Activated T-cell treated with anti-CD3 and anti-CD28 coated beads, Interleukin-2, amount 50 U/mL, for 4 hours (primary cell): ENCODE data around the gene PLEKHG1. TPM values are rescaled to one million over a fixed set of nuclear protein-coding genes. Genes with fewer than 3 reads are reported as not detected.

ENCODE experiments used
- ATAC-seq, 2 donors: fragments of 200-7000 bp; cut with Tn5 transposase; one replicate each; pipeline ENCODE4 v1.10.0; 2021
- DNase-seq: peaks from one replicate; pipeline ENCODE4 v3.0.0-alpha.2; 2020
- H3K27me3 Mint-ChIP-seq: one replicate; pipeline ENCODE4 v1.8.0; 2021; ENCODE audit warnings: low read depth, mixed read lengths
- H3K36me3 Mint-ChIP-seq: one replicate; pipeline ENCODE4 v1.8.0; 2022; ENCODE audit warnings: mixed read lengths; ENCODE audit not compliant: insufficient read depth
- H3K4me1 Mint-ChIP-seq: one replicate; pipeline ENCODE4 v1.8.0; 2021; ENCODE audit warnings: low read depth, mixed read lengths
- H3K4me3 Mint-ChIP-seq: one replicate; pipeline ENCODE4 v1.8.0; 2021; ENCODE audit warnings: mild to moderate bottlenecking, moderate library complexity, mixed read lengths
- H3K9me3 Mint-ChIP-seq: one replicate; pipeline ENCODE4 v1.8.0; 2021; ENCODE audit warnings: mixed read lengths
- total RNA-seq, 3 donors: library from RNA; stranded (reverse); gene quantifications; one replicate each; pipeline ENCODE4 v1.2.1, GENCODE V29; 2021

Gene PLEKHG1
- total RNA-seq, result 1 to 10 TPM; 1.5 to 8.0 (median 3.3) TPM

GRCh38 chr6:150599199-150600009, at the start of gene PLEKHG1:
PLEKHG1 (plus strand) TSS chr6:150599885; CDS start chr6:150733682, 133,797 bp downstream.
- H3K9me3 Mint-ChIP-seq, result no peaks in the 10 kb centered on the region
- peak within 1 kb of the TSS; percentile 90 for H3K4me3 Mint-ChIP-seq
- H3K36me3 Mint-ChIP-seq, result no peaks in the 10 kb centered on the region
- peaks cover 23% of the 10 kb centered on the region for H3K4me1 Mint-ChIP-seq
- peak; percentile 30 for DNase-seq
- peaks cover 37% of the 10 kb centered on the region for H3K27me3 Mint-ChIP-seq
- ATAC-seq, result peak; percentile 78 to 84

- H3K36me3 Mint-ChIP-seq, result no peaks in the 10 kb centered on the region
- ATAC-seq (no peak), DNase-seq (no peak)
- peaks cover 16% of the 10 kb centered on the region for H3K27me3 Mint-ChIP-seq
- H3K4me1 Mint-ChIP-seq, result no peaks in the 10 kb centered on the region
- no peak overlapping the region for H3K4me3 Mint-ChIP-seq
- no peaks in the 10 kb centered on the region for H3K9me3 Mint-ChIP-seq
These were observed 49.4 kb upstream of the PLEKHG1 start for GRCh38 chr6:150550244-150550643.

- peaks cover 25% of the 10 kb centered on the region for H3K27me3 Mint-ChIP-seq
- no peak for DNase-seq
- H3K36me3 Mint-ChIP-seq, result no peaks in the 10 kb centered on the region
- H3K4me3 Mint-ChIP-seq, result no peak overlapping the region
- peaks cover 10% of the 10 kb centered on the region for H3K9me3 Mint-ChIP-seq
- H3K4me1 Mint-ChIP-seq, result no peaks in the 10 kb centered on the region
- no peak for ATAC-seq
These were observed 42.6 kb upstream of the PLEKHG1 start for GRCh38 chr6:150557043-150557599.

GRCh38 chr6:150560004-150560883, 39.4 kb upstream of the PLEKHG1 start:
- Mint-ChIP-seq H3K36me3 (no peaks in the 10 kb centered on the region), H3K9me3 (peaks cover 10% of the 10 kb centered on the region), H3K4me3 (no peak overlapping the region), H3K4me1 (no peaks in the 10 kb centered on the region), H3K27me3 (peaks cover 18% of the 10 kb centered on the region)
- DNase-seq, result no peak
- no peak for ATAC-seq

- ATAC-seq, result no peak
- Mint-ChIP-seq H3K4me1 (no peaks in the 10 kb centered on the region), H3K4me3 (no peak overlapping the region), H3K36me3 (no peaks in the 10 kb centered on the region), H3K27me3 (peaks cover 19% of the 10 kb centered on the region), H3K9me3 (peaks cover 10% of the 10 kb centered on the region)
- DNase-seq, result no peak
These were observed 38.8 kb upstream of the PLEKHG1 start for GRCh38 chr6:150560884-150561219.

- Mint-ChIP-seq H3K36me3 (no peaks in the 10 kb centered on the region), H3K27me3 (peaks cover 12% of the 10 kb centered on the region), H3K4me3 (no peak overlapping the region), H3K9me3 (no peaks in the 10 kb centered on the region), H3K4me1 (no peaks in the 10 kb centered on the region)
- no peak for DNase-seq
- ATAC-seq, result no peak
These were observed 33.7 kb upstream of the PLEKHG1 start for GRCh38 chr6:150565945-150566344.

- Mint-ChIP-seq H3K27me3 (peaks cover 12% of the 10 kb centered on the region), H3K9me3 (no peaks in the 10 kb centered on the region), H3K4me3 (no peak overlapping the region), H3K4me1 (no peaks in the 10 kb centered on the region), H3K36me3 (no peaks in the 10 kb centered on the region)
- no peak for ATAC-seq
- no peak for DNase-seq
These were observed 33.2 kb upstream of the PLEKHG1 start for GRCh38 chr6:150566486-150566885.

- H3K9me3 Mint-ChIP-seq, result no peaks in the 10 kb centered on the region
These were observed 32.3 kb upstream of the PLEKHG1 start for GRCh38 chr6:150567380-150567779.

GRCh38 chr6:150567823-150568383, 31.8 kb upstream of the PLEKHG1 start:
- no peaks in the 10 kb centered on the region for H3K36me3 Mint-ChIP-seq
- no peak for DNase-seq
- peaks cover 21% of the 10 kb centered on the region for H3K27me3 Mint-ChIP-seq
- H3K4me3 Mint-ChIP-seq, result no peak overlapping the region
- no peaks in the 10 kb centered on the region for H3K4me1 Mint-ChIP-seq
- ATAC-seq, result no peak
- no peaks in the 10 kb centered on the region for H3K9me3 Mint-ChIP-seq

More at GRCh38 chr6:150567380-150567779, 32.3 kb upstream of the PLEKHG1 start:
- H3K36me3 Mint-ChIP-seq, result no peaks in the 10 kb centered on the region
- no peak overlapping the region for H3K4me3 Mint-ChIP-seq
- ATAC-seq, result no peak
- no peaks in the 10 kb centered on the region for H3K4me1 Mint-ChIP-seq
- no peak for DNase-seq
- peaks cover 16% of the 10 kb centered on the region for H3K27me3 Mint-ChIP-seq

GRCh38 chr6:150568560-150568959, 31.1 kb upstream of the PLEKHG1 start:
- peaks cover 27% of the 10 kb centered on the region for H3K27me3 Mint-ChIP-seq
- no peaks in the 10 kb centered on the region for H3K4me1 Mint-ChIP-seq
- H3K4me3 Mint-ChIP-seq, result no peak overlapping the region
- H3K9me3 Mint-ChIP-seq, result no peaks in the 10 kb centered on the region
- H3K36me3 Mint-ChIP-seq, result no peaks in the 10 kb centered on the region
- no peak for ATAC-seq
- DNase-seq, result no peak

GRCh38 chr6:150569161-150569560, 30.5 kb upstream of the PLEKHG1 start:
- H3K9me3 Mint-ChIP-seq, result no peaks in the 10 kb centered on the region
- no peak for DNase-seq
- peaks cover 32% of the 10 kb centered on the region for H3K27me3 Mint-ChIP-seq
- no peaks in the 10 kb centered on the region for H3K4me1 Mint-ChIP-seq
- no peaks in the 10 kb centered on the region for H3K36me3 Mint-ChIP-seq
- H3K4me3 Mint-ChIP-seq, result no peak overlapping the region
- no peak for ATAC-seq

GRCh38 chr6:150573041-150573681, 26.5 kb upstream of the PLEKHG1 start:
- H3K36me3 Mint-ChIP-seq, result no peaks in the 10 kb centered on the region
- ATAC-seq (no peak), DNase-seq (no peak)
- H3K4me3 Mint-ChIP-seq, result no peak overlapping the region
- H3K9me3 Mint-ChIP-seq, result no peaks in the 10 kb centered on the region
- H3K27me3 Mint-ChIP-seq, result peaks cover 43% of the 10 kb centered on the region
- no peaks in the 10 kb centered on the region for H3K4me1 Mint-ChIP-seq

- H3K36me3 Mint-ChIP-seq, result no peaks in the 10 kb centered on the region
- DNase-seq (no peak), ATAC-seq (no peak)
- no peaks in the 10 kb centered on the region for H3K4me1 Mint-ChIP-seq
- H3K9me3 Mint-ChIP-seq, result no peaks in the 10 kb centered on the region
- peaks cover 36% of the 10 kb centered on the region for H3K27me3 Mint-ChIP-seq
- H3K4me3 Mint-ChIP-seq, result no peak overlapping the region
These were observed 23.8 kb upstream of the PLEKHG1 start for GRCh38 chr6:150575836-150576235.
